ENCODE data around the gene RPS6KA5.
A peak's percentile ranks its signal among the peaks of the same experiment; 100 is the strongest.

Gene RPS6KA5

DNA sequence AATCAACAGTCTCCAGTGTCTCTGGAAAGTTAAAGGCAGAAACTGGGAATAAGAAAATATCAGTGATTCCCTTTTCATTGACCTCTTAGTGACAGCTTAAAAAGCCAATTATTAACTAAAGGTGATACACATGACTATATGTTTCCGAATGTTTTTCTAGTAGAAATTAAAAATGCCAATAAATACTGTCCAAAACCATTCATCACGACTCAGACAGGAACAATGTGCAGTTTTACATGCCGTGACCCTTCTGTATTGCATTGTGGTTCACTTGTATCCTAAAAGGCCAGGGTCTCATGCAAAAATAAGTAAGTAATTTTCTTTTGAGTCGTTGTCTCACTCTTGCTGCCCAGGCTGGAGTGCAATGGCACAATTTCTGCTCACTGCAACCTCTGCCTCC lies 138.3 kb downstream of the RPS6KA5 start:
- no peak for DNase-seq

DNA sequence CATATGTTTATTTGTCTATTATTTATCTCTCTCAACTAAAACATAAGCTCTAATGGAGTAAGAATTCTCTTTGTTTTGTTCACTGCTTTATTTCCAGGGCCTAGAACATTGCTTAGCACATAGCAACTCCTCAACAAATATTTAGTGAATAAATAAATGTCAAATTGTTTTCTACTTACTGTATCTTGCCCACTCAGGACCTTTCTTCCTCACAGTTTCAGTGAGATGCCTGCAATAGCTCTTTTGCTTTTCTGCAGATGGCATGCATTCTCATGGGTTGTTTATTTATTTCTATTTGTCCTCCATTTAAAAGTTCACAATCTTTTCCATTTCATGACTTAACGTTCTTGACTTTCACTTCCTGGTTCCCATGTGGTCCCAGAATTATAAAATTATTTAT lies 149.3 kb downstream of the RPS6KA5 start:
- DNase-seq: no peak

DNA sequence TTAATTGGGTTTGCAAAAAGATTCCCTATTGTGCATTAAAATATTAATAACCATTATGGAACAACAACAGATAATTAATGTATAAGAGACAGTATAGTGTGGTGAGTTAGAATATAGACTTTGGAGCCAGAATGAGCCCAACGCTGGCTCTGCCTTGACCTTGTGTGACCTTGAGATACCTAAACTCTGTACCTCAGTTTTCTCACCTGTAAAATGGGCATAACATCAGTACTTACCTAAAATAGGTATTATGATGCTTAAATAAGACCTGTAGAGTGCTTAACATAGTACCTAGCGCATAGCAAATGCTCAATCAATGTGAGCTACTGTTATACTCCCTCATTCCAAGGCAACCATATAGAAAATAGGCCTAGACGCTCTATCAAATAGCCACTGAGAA lies 153.3 kb downstream of the RPS6KA5 start:
- DNase-seq: no peak

DNA sequence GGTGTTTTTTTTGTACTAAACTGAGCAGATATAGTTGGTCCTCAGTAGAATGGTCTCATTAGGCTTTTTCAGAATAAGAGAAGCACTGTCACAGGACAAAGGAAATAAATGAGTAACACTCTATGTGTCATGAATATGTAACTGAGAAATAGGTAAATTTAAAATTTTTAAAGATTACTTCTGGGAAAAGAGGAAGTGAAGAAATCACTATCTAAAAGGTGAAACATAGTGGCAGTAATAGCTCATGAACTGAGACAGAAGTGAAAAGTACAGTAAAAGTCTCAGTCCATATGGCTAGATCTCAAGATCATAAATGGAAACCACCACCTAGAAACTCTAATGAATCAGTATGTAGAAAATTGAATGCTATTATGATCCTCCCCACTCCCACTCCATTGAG lies 154.9 kb downstream of the RPS6KA5 start:
- no peak for DNase-seq

- peak; percentile 57 for DNase-seq
These were observed 157.3 kb downstream of the RPS6KA5 start for GRCh38 chr14:90903101-90903500.

GRCh38 chr14:90900476-90901083 lies 159.9 kb downstream of the RPS6KA5 start:
- DNase-seq: peak; percentile 23

- no peak for DNase-seq
These were observed 163.4 kb downstream of the RPS6KA5 start for GRCh38 chr14:90897022-90897421.

GRCh38 chr14:90894241-90894640 lies 166.2 kb downstream of the RPS6KA5 start:
- no peak for DNase-seq

- no peak for DNase-seq
These were observed 166.9 kb downstream of the RPS6KA5 start for GRCh38 chr14:90893510-90893909.

- DNase-seq: no peak
These were observed 167.5 kb downstream of the RPS6KA5 start for GRCh38 chr14:90892970-90893369.

DNA sequence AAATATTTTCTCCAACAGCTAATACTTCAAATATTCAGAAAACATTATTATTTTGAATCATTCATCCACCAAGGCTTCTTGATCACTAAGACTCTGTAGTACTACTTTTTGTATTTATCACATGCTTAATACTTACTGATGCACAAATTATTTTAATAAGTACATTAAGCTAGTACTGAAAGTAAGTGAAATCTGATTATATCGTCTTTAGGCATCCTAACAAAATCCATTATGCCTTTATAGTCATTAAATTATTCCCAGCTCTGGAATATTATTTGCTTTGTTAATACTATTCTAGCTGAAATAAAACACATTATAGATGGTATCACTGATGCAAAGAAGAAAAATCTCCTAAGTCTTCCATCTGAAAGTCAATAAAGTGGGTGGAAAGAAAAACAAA lies 169.1 kb downstream of the RPS6KA5 start:
- no peak for DNase-seq

- peak; percentile 6 for DNase-seq
These were observed 170.0 kb downstream of the RPS6KA5 start for GRCh38 chr14:90890322-90891020.

GRCh38 chr14:90886297-90886815 lies 174.1 kb downstream of the RPS6KA5 start:
- DNase-seq: no peak

DNA sequence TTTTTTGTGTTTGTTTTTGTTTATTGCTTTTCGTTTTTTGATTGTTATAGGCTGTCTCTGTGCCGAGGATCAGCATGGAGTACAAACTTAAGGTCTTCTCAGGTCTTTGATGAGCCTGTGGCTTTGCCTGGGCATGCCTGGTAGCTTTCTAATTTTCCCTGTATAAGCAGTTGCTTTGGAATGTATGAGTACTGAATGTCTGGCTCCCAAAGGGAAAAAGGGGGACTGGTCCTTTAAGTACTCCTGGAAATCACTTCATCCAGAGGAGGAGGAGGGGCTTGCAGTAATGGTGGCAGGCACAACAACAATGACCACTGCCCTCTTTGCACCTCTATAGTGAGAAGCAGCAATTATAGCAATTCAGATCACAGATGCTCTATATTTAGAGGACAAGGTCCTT lies 176.7 kb downstream of the RPS6KA5 start:
- no peak for DNase-seq

DNA sequence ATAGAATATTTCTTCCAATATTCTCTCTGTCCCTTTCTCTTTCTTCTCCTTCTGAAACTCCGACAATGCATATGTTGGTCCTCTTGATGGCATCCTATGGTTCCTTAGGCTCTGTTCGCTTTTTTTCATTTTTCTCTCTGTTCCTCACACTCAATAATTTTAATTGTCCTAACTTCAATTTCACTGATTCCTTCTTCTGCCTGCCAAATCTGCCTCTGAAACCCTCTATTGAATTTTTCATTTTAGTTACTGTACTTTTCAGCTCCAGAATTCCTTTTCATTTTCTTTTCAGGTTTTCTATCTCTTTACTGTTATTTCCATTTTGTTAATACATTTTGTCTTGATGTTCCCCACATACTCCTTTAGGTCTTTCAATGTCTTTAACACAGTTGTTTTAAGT lies 177.2 kb downstream of the RPS6KA5 start:
- DNase-seq: no peak

DNA sequence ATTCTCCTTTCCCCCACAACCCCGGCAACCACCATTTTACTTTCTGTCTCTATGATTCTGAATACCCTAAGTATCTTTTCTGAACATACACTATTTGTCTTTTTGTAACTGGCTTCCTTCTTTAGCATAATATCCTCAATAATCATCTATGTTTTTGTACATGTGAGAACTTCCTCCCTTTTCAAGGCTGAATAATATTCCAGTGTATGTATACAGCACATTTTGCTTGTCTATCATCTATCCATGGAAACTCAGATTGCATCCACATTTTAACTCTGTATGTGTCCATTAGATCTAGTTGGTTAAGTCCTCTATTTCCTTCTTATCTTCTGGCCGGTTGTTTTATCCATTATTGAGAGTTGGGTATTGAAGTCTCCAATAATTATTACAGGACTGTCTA lies 180.2 kb downstream of the RPS6KA5 start:
- no peak for DNase-seq

- DNase-seq: no peak
These were observed 185.8 kb downstream of the RPS6KA5 start for GRCh38 chr14:90874599-90874998.

DNA sequence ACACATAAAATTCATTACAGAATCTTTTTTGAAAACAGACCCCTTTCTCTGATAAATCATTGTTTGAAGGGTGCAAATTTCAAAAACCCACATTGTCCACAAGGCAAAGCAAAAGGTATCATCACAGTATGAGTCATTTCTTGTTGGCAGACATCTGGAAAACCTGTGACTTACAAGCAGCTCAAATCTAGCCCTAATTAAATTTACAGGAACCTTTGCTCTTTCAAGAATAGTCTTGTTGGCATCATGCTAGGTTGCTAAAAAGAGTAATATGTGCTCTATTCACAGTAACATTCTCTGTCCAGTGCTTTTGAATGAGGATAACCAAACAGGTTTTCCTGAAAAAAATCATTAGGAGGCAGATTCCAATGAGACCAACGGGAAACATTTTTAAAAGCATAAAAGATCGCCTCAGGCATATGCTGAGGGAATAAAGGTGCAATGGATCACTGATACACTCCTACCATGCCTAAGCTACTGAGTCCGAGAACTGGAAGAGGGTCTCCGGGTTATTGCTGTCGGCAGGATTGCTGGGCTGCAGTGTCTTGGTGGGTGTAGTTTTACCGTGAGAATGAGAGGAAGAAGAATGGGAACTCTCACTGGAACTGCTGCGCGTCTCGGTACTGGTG lies 188.7 kb downstream of the RPS6KA5 start:
- no peak for DNase-seq

DNA sequence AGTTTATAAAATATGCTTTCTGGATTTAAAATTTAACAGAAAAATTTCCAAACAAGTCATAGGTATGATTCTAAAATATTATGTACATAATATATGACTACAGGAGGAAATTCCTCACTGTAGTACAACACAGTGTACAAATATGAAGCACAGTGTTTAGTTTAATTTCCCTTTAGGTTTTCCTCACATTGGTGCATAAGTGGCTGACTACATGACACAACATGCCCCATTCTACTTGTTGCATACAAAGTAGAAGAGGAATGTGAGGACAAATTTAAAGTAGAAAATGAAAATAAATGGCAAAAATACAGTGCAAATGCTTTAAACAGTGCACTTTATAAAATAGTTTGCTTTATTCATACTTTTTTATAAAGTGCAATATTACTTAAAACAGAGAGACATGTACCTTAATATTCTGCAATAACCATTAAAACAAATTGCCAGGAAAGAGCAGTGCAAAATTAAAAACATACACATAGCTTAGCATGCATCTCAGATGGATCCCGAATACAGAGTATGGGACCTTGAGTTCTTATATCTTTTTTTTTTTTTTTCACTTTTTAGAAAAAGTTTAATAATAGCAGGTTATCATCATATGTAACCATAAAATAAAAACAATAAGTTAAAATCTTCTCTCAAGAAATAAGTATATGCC lies 189.4 kb downstream of the RPS6KA5 start:
- no peak for DNase-seq

GRCh38 chr14:90867501-90867900 lies 192.9 kb downstream of the RPS6KA5 start:
- no peak for DNase-seq

DNA sequence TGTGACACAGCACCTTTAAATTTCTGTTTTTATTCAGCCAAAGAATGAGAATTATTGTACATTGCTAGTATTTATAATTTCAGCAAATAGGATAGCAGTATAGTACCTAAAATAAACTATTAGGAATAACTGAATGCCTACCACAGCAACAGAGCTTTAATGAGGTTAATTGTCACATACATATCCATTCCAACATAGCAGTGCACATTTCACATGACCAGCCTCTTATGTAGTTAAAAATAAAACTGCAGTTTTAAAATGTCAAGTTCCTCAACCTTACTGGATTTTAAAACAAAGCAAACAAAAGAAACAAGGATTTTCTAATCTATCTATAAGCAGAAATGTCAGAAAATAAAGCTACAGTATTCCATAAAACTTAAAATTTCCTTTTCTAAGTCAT lies 193.6 kb downstream of the RPS6KA5 start:
- DNase-seq: no peak

DNA sequence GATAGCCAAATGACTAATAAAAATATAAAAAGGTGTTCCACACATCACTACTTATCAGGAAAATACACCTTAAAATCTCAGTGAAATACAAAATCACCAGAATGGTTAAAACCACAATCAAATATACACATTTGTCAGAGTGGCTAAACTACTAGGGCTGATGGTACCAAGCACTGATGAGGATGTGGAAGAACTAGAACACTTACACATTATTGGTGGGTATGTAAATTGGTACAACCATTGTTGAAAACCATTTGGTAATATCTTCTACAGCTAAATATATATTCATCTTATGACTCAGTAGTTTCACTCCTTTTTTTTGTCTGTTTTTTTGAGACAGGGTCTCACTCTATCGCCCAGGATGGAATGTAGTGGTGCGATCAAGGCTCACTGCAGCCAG lies 195.7 kb downstream of the RPS6KA5 start:
- no peak for DNase-seq

GRCh38 chr14:90858511-90858910 lies 201.9 kb downstream of the RPS6KA5 start:
- no peak for DNase-seq

- DNase-seq: no peak
These were observed 202.6 kb downstream of the RPS6KA5 start for GRCh38 chr14:90857866-90858265.
